Liver (tissue), 9 donors: ENCODE data around the gene SLC22A6. TPM values are rescaled to one million over a fixed set of nuclear protein-coding genes. Genes with fewer than 3 reads are reported as not detected.

Experiments used
- DNase-seq: peaks from one replicate; pipeline ENCODE4 v3.0.0-alpha.2; 2017; ENCODE audit warnings: low spot score
- H3K27ac ChIP-seq, 2 donors: one replicate each; pipeline ENCODE4 v1.7.0; 2013; ENCODE audit warnings: inconsistent platforms in 2 of 2, low read length in 2 of 2, control low read depth in 1 of 2, low read depth in 1 of 2, mild to moderate bottlenecking in 1 of 2
- H3K27me3 ChIP-seq, 4 donors: one replicate each; pipeline versions ENCODE4 v1.6.1 to v1.7.0; 2013; ENCODE audit warnings: low read length in 3 of 4, inconsistent platforms in 1 of 4, mild to moderate bottlenecking in 1 of 4, moderate library complexity in 1 of 4; ENCODE audit not compliant: control insufficient read depth in 4 of 4, insufficient read depth in 4 of 4
- H3K36me3 ChIP-seq, 4 donors: one replicate each; pipeline versions ENCODE4 v1.6.1 to v1.7.0; 2013; ENCODE audit warnings: low read length in 3 of 4, mild to moderate bottlenecking in 3 of 4, low read depth in 1 of 4, moderate library complexity in 1 of 4; ENCODE audit not compliant: control insufficient read depth in 4 of 4, insufficient read depth in 3 of 4
- H3K4me1 ChIP-seq, 4 donors: one replicate each; pipeline versions ENCODE4 v1.6.1 to v1.7.0; 2013; ENCODE audit warnings: low read length in 3 of 4, mild to moderate bottlenecking in 3 of 4, moderate library complexity in 1 of 4; ENCODE audit not compliant: control insufficient read depth in 4 of 4, insufficient read depth in 4 of 4
- H3K4me3 ChIP-seq, 3 donors: one replicate each; pipeline versions ENCODE4 v1.6.1 to v1.7.0; 2013; ENCODE audit warnings: low read length in 3 of 3, control low read depth in 1 of 3, low read depth in 1 of 3, mild to moderate bottlenecking in 1 of 3
- H3K9ac ChIP-seq, 2 donors: one replicate each; pipeline ENCODE4 v1.7.0; 2013; ENCODE audit warnings: low read length in 2 of 2, mild to moderate bottlenecking in 2 of 2, moderate library complexity in 2 of 2, control low read depth in 1 of 2, low read depth in 1 of 2
- H3K9me3 ChIP-seq, 4 donors: one replicate each; pipeline versions ENCODE4 v1.6.1 to v1.7.0; 2013; ENCODE audit warnings: low read length in 3 of 4; ENCODE audit not compliant: control insufficient read depth in 4 of 4
- EGR1 ChIP-seq, 2 donors: IDR thresholded peaks; 2 replicates each; pipeline ENCODE4 v1.6.1; 2016 to 2018; ENCODE audit warnings: antibody characterized with exemption in 2 of 2, low read depth in 2 of 2
- FOXA1 ChIP-seq: IDR thresholded peaks from 2 replicates; pipeline ENCODE4 v1.6.1; 2016; ENCODE audit warnings: antibody characterized with exemption
- FOXA2 ChIP-seq: IDR thresholded peaks from 2 replicates; pipeline ENCODE4 v1.6.1; 2016; ENCODE audit warnings: antibody characterized with exemption
- GABPA ChIP-seq, 2 donors: IDR thresholded peaks in 1 of 2; conservative IDR thresholded peaks in 1 of 2; 2 replicates each; pipeline ENCODE4 v1.6.1; 2016; ENCODE audit warnings: antibody characterized with exemption in 2 of 2, mild to moderate bottlenecking in 1 of 2, moderate library complexity in 1 of 2
- HNF4A ChIP-seq, 2 donors: conservative IDR thresholded peaks; 2 replicates each; pipeline ENCODE4 v1.6.1; 2016; ENCODE audit warnings: antibody characterized with exemption in 2 of 2, mild to moderate bottlenecking in 2 of 2
- HNF4G ChIP-seq: IDR thresholded peaks from 2 replicates; pipeline ENCODE4 v1.6.1; 2016; ENCODE audit warnings: antibody characterized with exemption
- JUND ChIP-seq, 2 donors: IDR thresholded peaks; 2 replicates each; pipeline ENCODE4 v1.6.1; 2016; ENCODE audit warnings: antibody characterized with exemption in 2 of 2
- NR2F2 ChIP-seq: IDR thresholded peaks from 2 replicates; pipeline ENCODE4 v1.6.1; 2016; ENCODE audit warnings: antibody characterized with exemption
- RAD21 ChIP-seq, 2 donors: IDR thresholded peaks; 2 replicates each; pipeline ENCODE4 v1.6.1; 2016; ENCODE audit warnings: antibody characterized with exemption in 2 of 2, mild to moderate bottlenecking in 2 of 2
- RXRA ChIP-seq, 2 donors: IDR thresholded peaks; 2 replicates each; pipeline ENCODE4 v1.6.1; 2017 to 2018; ENCODE audit warnings: antibody characterized with exemption in 2 of 2, mild to moderate bottlenecking in 1 of 2
- SP1 ChIP-seq: IDR thresholded peaks from 2 replicates; pipeline ENCODE4 v1.6.1; 2018; ENCODE audit warnings: antibody characterized with exemption, mild to moderate bottlenecking
- TAF1 ChIP-seq: conservative IDR thresholded peaks from 2 replicates; pipeline ENCODE4 v1.6.1; 2016; ENCODE audit warnings: antibody characterized with exemption, mild to moderate bottlenecking
- YY1 ChIP-seq: IDR thresholded peaks from 2 replicates; pipeline ENCODE4 v1.6.1; 2016; ENCODE audit warnings: antibody characterized with exemption, mild to moderate bottlenecking
- WGBS: extraction: QIAGEN DNeasy Blood & Tissue Kit; methylation state at CpG from one replicate; pipeline ENCODE4 v1.1.7; 2013; 5-methylcytosine and 5-hydroxymethylcytosine counted together
- polyA plus RNA-seq, 2 donors: library from polyadenylated mRNA; stranded (reverse) in 1 of 2; unstranded in 1 of 2; fragments of 200-250 nt in 1 of 2; fragments of >200 nt in 1 of 2; fragmentation: Nextera tagmentation in 1 of 2; extraction: Ambion mirVana in 1 of 2; gene quantifications; one replicate each; pipeline versions ENCODE4 v1.2.1 to v1.2.3, GENCODE V29; 2013 to 2015
- total RNA-seq, 2 donors: library from RNA; depleted of rRNA; stranded (reverse); fragments of >200 nt; gene quantifications; one replicate each; pipeline ENCODE4 v1.2.3, GENCODE V29; 2014
- TF ChIP-seq, protein P1 (sequence below): IDR thresholded peaks from 2 replicates; pipeline ENCODE4 v1.6.1; 2016; ENCODE audit warnings: antibody characterized with exemption
- TF ChIP-seq, protein P2 (sequence below): IDR thresholded peaks from 2 replicates; pipeline ENCODE4 v1.6.1; 2016; ENCODE audit warnings: antibody characterized with exemption
- TF ChIP-seq, protein P3 (sequence below): fragments of 150-350 bp; IDR thresholded peaks from 2 replicates; pipeline ENCODE4 v1.5.1; 2017; ENCODE audit warnings: improper control_type of control experiment, low read depth, low read length; ENCODE audit not compliant: missing input control
- TF ChIP-seq, protein P4 (sequence below): IDR thresholded peaks from 2 replicates; pipeline ENCODE4 v1.6.1; 2016; ENCODE audit warnings: antibody characterized with exemption
- donor health status: healthy.
- donor health status: healthy.
- donor health status: healthy.
- donor health status: healthy.
- donor health status: healthy.

The SLC22A6 gene, protein sequence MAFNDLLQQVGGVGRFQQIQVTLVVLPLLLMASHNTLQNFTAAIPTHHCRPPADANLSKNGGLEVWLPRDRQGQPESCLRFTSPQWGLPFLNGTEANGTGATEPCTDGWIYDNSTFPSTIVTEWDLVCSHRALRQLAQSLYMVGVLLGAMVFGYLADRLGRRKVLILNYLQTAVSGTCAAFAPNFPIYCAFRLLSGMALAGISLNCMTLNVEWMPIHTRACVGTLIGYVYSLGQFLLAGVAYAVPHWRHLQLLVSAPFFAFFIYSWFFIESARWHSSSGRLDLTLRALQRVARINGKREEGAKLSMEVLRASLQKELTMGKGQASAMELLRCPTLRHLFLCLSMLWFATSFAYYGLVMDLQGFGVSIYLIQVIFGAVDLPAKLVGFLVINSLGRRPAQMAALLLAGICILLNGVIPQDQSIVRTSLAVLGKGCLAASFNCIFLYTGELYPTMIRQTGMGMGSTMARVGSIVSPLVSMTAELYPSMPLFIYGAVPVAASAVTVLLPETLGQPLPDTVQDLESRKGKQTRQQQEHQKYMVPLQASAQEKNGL
- total RNA-seq (not detected), polyA plus RNA-seq (not detected)

DNA sequence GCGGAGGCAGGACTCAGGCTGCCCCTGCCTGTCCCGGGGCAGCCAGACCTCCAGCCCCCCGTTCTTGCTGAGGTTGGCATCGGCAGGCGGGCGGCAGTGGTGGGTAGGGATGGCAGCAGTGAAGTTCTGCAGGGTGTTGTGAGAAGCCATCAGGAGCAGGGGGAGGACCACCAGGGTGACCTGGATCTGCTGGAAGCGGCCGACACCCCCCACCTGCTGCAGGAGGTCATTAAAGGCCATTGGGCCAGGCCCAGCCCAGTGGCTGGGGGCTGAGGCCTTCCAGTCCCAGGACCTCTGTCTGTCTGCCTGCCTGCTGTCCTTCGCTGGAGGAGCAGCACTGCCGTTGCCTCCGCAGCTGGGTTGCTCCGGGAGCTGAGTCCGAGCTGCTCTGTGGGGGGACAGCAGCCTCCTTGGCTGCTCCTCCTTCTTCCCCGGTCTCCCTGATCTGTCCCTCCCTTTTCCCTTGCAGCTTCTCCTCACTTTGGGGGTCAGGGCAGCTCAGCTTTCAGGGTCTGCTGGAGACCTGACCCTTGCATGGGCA is at the start of gene SLC22A6:
SLC22A6 (minus strand) TSS at position 517 of the 541 bp plus-strand sequence; CDS start at position 240, 277 bp downstream.
- TF ChIP-seq, protein P1, sequence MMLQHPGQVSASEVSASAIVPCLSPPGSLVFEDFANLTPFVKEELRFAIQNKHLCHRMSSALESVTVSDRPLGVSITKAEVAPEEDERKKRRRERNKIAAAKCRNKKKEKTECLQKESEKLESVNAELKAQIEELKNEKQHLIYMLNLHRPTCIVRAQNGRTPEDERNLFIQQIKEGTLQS, result no peak
- no peak for TF ChIP-seq NR2F2
- TF ChIP-seq RAD21 (IDR thresholded peaks at IDR 0.05), result no peak
- TF ChIP-seq YY1, result no peak
- TF ChIP-seq HNF4G, result no peak
- no peak for TF ChIP-seq FOXA1
- no peak for TF ChIP-seq TAF1
- no peak for TF ChIP-seq FOXA2
- TF ChIP-seq SP1, result no peak
- TF ChIP-seq HNF4A (conservative IDR thresholded peaks at IDR 0.05), result no peak
- TF ChIP-seq, protein P2, sequence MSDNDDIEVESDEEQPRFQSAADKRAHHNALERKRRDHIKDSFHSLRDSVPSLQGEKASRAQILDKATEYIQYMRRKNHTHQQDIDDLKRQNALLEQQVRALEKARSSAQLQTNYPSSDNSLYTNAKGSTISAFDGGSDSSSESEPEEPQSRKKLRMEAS, result no peak
- no peak for TF ChIP-seq EGR1 (IDR thresholded peaks at IDR 0.05; ENCODE audit: low read depth in 2 of 2)
- no peak for TF ChIP-seq JUND (IDR thresholded peaks at IDR 0.05)
- TF ChIP-seq GABPA (IDR thresholded peaks at IDR 0.05 in 1 of 2, conservative IDR thresholded peaks at IDR 0.05 in 1 of 2), result no peak
- TF ChIP-seq, protein P3, sequence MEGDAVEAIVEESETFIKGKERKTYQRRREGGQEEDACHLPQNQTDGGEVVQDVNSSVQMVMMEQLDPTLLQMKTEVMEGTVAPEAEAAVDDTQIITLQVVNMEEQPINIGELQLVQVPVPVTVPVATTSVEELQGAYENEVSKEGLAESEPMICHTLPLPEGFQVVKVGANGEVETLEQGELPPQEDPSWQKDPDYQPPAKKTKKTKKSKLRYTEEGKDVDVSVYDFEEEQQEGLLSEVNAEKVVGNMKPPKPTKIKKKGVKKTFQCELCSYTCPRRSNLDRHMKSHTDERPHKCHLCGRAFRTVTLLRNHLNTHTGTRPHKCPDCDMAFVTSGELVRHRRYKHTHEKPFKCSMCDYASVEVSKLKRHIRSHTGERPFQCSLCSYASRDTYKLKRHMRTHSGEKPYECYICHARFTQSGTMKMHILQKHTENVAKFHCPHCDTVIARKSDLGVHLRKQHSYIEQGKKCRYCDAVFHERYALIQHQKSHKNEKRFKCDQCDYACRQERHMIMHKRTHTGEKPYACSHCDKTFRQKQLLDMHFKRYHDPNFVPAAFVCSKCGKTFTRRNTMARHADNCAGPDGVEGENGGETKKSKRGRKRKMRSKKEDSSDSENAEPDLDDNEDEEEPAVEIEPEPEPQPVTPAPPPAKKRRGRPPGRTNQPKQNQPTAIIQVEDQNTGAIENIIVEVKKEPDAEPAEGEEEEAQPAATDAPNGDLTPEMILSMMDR, result no peak
- TF ChIP-seq RXRA (IDR thresholded peaks at IDR 0.05), result no peak
- 80% methylated on average over 14 of the region's 14 CpGs for WGBS

DNA sequence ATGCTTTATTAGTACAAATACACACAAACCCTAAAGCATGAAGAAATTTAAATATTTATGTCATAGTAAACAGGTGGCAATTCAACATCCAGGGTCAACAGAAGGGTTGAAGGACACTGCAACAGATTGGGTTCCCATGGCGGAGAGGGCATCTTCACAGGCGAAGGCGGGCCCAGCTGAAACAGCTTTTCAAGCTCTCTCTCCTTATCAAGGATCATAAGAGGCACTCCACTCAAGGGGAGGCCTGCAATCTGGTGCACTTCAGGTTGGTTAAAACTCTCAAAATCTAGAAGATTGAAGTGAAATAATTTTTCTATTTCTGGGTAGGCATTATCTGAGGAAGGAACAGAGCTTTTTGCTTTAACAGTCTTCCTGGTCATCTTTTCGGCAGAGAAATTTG is 47.7 kb upstream of the SLC22A6 start:
- Histone ChIP-seq H3K9me3 (no peaks in the 10 kb centered on the region), H3K36me3 (no peaks in the 10 kb centered on the region), H3K9ac (no peak overlapping the region), H3K4me1 (peaks cover 0 to 11% (median 2%) of the 10 kb centered on the region in 4 donors), H3K4me3 (no peak overlapping the region), H3K27me3 (no peaks in the 10 kb centered on the region), H3K27ac (no peak overlapping the region)
- no peak for DNase-seq
- WGBS, result 95% methylated on average over 4 of the region's 4 CpGs
- TF ChIP-seq HNF4A (conservative IDR thresholded peaks at IDR 0.05) (no peak), EGR1 (IDR thresholded peaks at IDR 0.05; ENCODE audit: low read depth in 2 of 2) (no peak), SP1 (no peak), RAD21 (IDR thresholded peaks at IDR 0.05) (no peak), YY1 (no peak), RXRA (IDR thresholded peaks at IDR 0.05) (no peak), NR2F2 (no peak), FOXA2 (no peak), HNF4G (no peak), TAF1 (no peak)
- TF ChIP-seq, protein P1, result no peak
- TF ChIP-seq, protein P4, sequence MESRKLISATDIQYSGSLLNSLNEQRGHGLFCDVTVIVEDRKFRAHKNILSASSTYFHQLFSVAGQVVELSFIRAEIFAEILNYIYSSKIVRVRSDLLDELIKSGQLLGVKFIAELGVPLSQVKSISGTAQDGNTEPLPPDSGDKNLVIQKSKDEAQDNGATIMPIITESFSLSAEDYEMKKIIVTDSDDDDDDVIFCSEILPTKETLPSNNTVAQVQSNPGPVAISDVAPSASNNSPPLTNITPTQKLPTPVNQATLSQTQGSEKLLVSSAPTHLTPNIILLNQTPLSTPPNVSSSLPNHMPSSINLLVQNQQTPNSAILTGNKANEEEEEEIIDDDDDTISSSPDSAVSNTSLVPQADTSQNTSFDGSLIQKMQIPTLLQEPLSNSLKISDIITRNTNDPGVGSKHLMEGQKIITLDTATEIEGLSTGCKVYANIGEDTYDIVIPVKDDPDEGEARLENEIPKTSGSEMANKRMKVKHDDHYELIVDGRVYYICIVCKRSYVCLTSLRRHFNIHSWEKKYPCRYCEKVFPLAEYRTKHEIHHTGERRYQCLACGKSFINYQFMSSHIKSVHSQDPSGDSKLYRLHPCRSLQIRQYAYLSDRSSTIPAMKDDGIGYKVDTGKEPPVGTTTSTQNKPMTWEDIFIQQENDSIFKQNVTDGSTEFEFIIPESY, result no peak

More for the DNA sequence above, at the start of gene SLC22A6:
- no peaks in the 10 kb centered on the region for H3K4me1 ChIP-seq
- no peak within 1 kb of the TSS for H3K4me3 ChIP-seq
- H3K27me3 ChIP-seq, result no peaks in the 10 kb centered on the region
- no peak within 1 kb of the TSS for H3K9ac ChIP-seq
- no peaks in the 10 kb centered on the region for H3K36me3 ChIP-seq
- H3K9me3 ChIP-seq, result no peaks in the 10 kb centered on the region
- DNase-seq, result no peak
- no peak within 1 kb of the TSS for H3K27ac ChIP-seq
